NCI-H446 treated with DMSO at 0.1 percent for 48 hours (cell line): Measurements from ENCODE around the gene ZNFX1.

ENCODE experiments used
- DNase-seq: peaks from one replicate; lab custom pipeline; 2025; lab: John Stamatoyannopoulos, UW

Gene ZNFX1

GRCh38 chr20:49292010-49292409 is 14.2 kb upstream of the ZNFX1 start:
- DNase-seq, result no peak

GRCh38 chr20:49291200-49291599 is 13.3 kb upstream of the ZNFX1 start:
- DNase-seq, result no peak

GRCh38 chr20:49290608-49291191 is 12.8 kb upstream of the ZNFX1 start:
- DNase-seq, result no peak

- no peak for DNase-seq
These were observed 11.2 kb upstream of the ZNFX1 start for GRCh38 chr20:49288784-49289696.

GRCh38 chr20:49288250-49288751 is 10.4 kb upstream of the ZNFX1 start:
- DNase-seq, result no peak

- no peak for DNase-seq
These were observed 9.8 kb upstream of the ZNFX1 start for GRCh38 chr20:49287555-49288249.

- no peak for DNase-seq
These were observed 9.1 kb upstream of the ZNFX1 start for GRCh38 chr20:49286689-49287551.

GRCh38 chr20:49285813-49286494 is 8.1 kb upstream of the ZNFX1 start:
- no peak for DNase-seq

GRCh38 chr20:49285233-49285668 is 7.4 kb upstream of the ZNFX1 start:
- no peak for DNase-seq

- DNase-seq, result no peak
These were observed 7.0 kb upstream of the ZNFX1 start for GRCh38 chr20:49284818-49285217.

GRCh38 chr20:49283703-49284625 is 6.1 kb upstream of the ZNFX1 start:
- DNase-seq, result no peak

- no peak for DNase-seq
These were observed 5.4 kb upstream of the ZNFX1 start for GRCh38 chr20:49283176-49283702.

- no peak for DNase-seq
These were observed 4.8 kb upstream of the ZNFX1 start for GRCh38 chr20:49282584-49283171.

- DNase-seq, result no peak
These were observed 4.1 kb upstream of the ZNFX1 start for GRCh38 chr20:49281913-49282467.

- no peak for DNase-seq
These were observed 3.4 kb upstream of the ZNFX1 start for GRCh38 chr20:49281059-49281912.

- no peak for DNase-seq
These were observed 2.7 kb upstream of the ZNFX1 start for GRCh38 chr20:49280463-49281058.

- DNase-seq, result no peak
These were observed 2.0 kb upstream of the ZNFX1 start for GRCh38 chr20:49279677-49280462.
